ENCODE data around the gene LCN6. TPM values are rescaled to one million over a fixed set of nuclear protein-coding genes. Genes with fewer than 3 reads are reported as not detected.
"Not testable (repeated sequence)": the region's sequence is repeated elsewhere in the genome, so short reads cannot be mapped to it uniquely, and the experiment has no call there.

Gene LCN6
- total RNA-seq, 1 donor from 2014 or later: not detected

GRCh38 chr9:136711219-136711648 is 37.1 kb downstream of the LCN6 start:
- not testable (repeated sequence) for DNase-seq (ENCODE audit: low spot score)

- DNase-seq (ENCODE audit: low spot score): no peak
These were observed 37.8 kb downstream of the LCN6 start for GRCh38 chr9:136710543-136710942.

GRCh38 chr9:136709454-136710109 is 38.7 kb downstream of the LCN6 start:
- DNase-seq (ENCODE audit: low spot score): no peak

- no peak for DNase-seq (ENCODE audit: low spot score)
These were observed 40.3 kb downstream of the LCN6 start for GRCh38 chr9:136707849-136708517.

DNA sequence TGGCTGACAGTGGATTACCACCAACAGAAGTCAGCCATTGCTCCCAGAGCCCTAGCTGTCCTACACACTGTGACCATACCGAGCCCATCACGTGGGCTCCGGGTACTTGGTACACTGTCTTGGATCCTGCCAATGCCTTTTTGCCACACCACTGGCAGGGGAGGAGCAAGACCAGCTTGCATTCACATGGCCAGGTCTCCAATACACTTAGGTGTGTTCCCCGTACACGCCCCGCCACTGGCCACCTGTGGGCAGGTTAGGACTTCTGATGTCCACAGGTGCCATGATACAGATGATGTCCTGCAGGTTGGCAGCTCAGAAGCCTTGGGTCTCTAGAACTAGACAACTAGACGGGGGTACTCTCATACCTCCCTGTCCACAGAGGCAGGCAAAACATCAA is 41.3 kb downstream of the LCN6 start:
- no peak for DNase-seq (ENCODE audit: low spot score)

GRCh38 chr9:136705564-136705963 is 42.8 kb downstream of the LCN6 start:
- DNase-seq (ENCODE audit: low spot score): no peak

GRCh38 chr9:136704741-136705140 is 43.6 kb downstream of the LCN6 start:
- not testable (repeated sequence) for DNase-seq (ENCODE audit: low spot score)

DNA sequence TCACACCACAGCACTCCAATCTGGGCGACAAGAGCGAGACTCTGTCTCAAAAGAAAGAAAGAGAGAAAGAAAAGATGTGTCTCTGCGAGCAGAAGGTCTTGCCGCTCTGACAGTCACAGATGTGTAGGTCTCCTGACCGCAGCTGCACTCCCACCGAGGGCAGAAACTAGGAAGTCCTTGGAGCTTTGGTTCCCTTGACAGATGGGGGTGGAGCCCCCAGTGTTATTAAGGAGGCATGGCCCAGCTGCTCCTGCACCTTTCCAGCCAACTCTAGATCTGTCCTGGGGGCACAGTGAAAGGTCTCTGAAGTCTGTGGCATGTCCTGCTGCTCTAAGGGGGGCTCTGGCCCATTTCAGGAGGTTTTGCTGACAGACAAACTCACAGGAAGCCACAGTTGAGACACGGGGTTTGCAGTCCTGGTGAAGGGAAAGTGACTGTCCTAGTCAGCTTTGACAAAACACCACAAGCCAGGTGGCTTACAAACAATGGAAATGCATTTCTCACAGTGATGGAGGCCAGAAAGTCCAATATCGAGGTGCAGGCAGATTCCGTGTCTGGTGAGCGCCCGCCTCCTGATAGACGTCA is 45.0 kb downstream of the LCN6 start:
- no peak for DNase-seq (ENCODE audit: low spot score)

DNA sequence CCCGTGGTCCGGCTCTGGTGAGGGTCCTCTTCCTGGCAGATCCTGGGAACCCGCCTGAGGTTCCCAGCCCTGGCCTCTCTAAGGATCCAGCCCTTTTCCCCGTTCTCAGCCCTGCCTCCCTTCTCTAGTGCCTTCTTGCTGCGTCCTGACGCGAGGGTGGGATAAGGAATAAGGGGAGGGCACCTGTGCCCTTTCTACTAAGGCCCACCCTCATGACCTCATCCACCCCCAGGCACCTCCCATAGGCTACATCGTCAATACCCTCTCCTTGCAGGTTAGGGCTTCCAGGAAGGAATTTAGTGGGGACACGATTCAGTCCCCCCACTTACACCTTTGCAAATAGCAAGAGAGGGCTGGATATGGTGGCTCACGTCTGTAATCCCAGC is 46.7 kb downstream of the LCN6 start:
- DNase-seq (ENCODE audit: low spot score): no peak

- no peak for DNase-seq (ENCODE audit: low spot score)
These were observed 47.2 kb downstream of the LCN6 start for GRCh38 chr9:136700959-136701667.

GRCh38 chr9:136700304-136700703 is 48.0 kb downstream of the LCN6 start:
- peak; percentile 56 for DNase-seq (ENCODE audit: low spot score)

DNA sequence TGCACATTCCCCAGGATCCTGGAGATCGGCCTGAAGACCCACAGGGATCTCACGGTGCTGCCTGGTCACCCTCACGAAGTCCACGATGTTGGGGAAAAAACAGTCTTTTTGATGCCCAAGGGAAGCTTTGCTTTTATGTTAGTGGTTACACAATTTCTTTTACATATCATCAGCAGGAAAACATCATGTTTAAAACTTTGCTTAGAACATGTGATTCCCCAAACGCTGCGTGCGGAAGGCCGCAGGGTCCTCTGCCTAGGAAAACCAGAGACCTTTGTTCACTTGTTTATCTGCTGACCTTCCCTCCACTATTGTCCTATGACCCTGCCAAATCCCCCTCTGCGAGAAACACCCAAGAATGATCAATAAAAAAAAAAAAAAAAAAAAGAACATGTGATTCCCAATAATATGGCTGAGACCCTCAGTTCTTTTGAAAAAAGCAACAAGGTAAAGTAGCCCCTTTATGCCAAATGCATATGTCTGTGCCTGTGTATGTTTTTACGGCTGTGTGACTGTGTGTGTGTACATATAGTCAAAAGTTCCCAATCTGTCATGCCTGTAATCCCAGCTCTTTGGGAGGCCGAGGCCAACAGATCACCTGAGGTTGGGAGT is 49.6 kb downstream of the LCN6 start:
- DNase-seq (ENCODE audit: low spot score): no peak

GRCh38 chr9:136697821-136698526 is 50.4 kb downstream of the LCN6 start:
- DNase-seq (ENCODE audit: low spot score): no peak

DNA sequence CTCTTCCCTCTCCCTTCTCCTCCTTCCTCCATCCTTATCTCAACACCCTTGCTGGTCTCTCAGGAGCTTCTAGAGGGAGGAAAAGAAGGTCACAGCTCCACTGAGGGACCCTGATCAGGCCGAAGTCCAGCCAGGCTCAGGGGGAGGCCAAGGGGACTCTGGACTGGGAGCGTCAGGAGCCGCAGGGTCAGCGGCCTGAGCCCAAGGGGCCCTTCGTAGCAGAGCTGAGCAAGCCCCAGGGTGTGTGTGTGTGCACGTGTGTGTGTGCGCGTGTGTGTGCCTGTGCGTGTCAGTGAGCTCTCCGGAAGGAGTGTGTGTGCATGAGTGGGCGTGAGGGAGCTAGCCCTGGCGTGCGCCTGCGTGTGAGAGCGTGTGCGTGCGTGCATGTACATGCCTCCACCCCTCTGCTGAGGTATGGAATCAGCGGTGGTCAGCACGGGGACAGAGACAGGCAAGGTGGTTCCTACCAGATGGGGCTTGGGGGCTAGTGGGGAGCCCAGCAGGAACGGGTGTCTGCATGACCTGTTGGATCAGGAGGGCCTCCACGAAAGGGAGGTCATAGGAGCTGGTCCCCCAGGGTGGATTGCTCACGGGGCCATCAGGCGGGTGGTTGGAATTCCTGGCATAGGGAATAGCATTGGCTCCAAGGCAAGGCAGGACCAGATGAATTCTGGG is 51.0 kb downstream of the LCN6 start:
- DNase-seq (ENCODE audit: low spot score): no peak

DNA sequence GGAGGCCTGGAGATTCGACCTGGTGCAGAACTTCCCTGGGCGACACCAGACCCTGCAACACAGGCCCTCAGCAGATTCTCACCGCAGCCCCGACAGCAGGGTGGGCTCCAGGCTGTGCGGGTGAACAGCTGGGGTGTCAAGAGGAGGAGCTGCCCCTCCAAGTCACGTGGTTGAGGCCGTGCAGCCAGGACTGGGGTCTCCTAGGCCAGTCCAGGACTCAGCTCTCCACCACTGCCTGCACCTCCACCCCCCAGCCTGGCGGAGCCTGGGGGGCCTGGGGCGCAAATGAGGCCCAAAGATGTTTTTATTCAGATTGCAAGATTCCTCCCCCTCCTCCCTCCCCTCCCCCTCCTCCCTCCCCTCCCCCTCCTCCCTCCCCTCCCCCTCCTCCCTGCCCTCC is 51.8 kb downstream of the LCN6 start:
- DNase-seq (ENCODE audit: low spot score): no peak

DNA sequence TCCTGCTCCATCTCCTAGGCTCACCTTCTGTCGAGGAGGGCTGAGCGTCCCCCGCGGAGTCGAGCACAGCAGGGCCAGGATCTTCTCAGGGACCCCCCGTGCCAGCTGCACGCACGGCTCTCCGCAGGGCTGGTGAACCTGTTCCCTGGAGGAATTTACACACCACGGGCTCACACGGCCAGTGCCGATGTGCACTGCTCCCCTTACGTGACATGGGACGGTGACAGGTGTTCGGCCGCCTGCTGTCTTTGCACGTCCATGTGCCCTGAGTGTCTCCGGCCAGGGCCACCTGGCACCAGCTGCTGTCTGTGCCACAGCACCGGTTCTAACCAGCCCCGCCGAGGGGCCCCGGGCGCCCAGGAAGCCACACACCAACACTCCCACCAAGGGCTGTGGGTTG is 52.4 kb downstream of the LCN6 start:
- DNase-seq (ENCODE audit: low spot score): no peak

DNA sequence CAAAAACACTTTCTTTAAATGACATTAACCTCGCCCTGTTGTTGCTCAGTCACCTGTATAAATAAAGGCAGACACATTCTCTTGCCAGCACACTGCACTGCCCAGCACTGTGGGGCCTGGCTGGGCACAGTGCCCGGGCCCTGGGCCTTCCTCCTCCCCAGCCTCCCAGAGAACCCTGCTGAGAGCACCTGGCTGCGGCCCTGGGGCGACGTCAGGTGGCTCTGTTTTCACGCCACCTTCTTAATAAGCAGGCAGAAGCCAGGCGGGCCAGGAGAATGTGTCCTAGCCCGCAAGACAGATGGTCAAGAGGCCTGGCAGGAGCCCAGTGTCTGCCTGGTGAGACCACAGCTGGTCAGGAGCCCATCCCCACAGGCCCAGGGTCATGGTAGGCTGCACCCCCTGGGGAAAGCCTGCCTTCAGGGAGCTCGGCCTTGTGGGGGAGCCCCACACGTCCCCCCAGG is 52.9 kb downstream of the LCN6 start:
- DNase-seq (ENCODE audit: low spot score): no peak

DNA sequence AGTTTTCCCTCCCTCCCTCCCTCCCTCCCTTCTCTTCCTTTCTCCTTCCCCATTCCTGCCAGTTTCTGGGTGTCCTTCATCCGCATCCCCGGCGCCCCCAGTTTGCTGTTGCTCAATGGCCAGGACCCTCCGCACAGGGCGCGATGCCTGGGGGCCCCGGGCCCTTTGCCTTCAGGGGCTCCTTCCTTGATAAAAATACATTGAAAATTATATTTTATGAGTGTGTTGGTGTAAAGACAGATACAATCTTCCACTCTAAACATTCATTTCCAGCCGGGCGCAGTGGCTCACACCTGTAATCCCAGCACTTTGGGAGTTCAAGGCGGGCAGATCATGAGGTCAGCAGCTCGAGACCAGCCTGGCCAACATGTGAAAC is 53.5 kb downstream of the LCN6 start:
- DNase-seq (ENCODE audit: low spot score): no peak

DNA sequence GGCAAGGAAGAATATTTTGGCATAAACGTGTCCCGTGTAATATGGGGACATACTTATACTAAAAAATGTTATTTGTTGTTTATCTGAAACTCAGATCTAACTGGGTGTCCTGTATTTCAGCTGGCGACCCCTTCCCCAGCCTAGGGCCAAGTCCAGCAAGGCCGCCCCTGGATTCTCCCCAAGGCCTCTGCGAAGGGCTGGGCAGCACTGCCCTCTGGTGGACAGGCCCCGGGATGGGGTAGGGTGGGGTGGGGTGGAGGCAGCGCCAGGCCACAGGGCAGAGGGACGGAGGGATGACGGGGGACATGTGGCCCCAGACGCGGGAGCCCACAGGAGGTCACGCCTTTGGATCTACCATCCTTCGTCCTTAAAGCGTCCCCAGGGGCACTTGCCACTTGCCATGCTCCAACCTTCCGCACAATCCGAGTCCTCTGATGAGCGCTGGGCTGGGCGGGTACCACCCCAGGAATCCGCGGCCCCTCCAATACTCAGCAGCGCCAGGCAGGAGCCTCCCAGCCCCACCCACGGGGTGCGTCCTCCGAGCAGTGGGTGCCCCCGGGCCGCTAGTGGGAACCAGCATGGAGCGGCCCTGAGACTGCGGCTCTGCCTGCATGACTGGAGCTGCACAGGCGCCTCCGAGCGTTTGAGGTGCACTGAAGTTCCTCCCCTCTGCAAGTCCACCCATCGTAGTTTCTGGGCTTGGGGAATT is 54.0 kb downstream of the LCN6 start:
- DNase-seq (ENCODE audit: low spot score): no peak
